ENCODE data around the gene ODAPH. TPM values are rescaled to one million over a fixed set of nuclear protein-coding genes. Genes with fewer than 3 reads are reported as not detected.

Gene ODAPH
- total RNA-seq, 1 experiment from 2014 or later = 0.24 TPM

DNA sequence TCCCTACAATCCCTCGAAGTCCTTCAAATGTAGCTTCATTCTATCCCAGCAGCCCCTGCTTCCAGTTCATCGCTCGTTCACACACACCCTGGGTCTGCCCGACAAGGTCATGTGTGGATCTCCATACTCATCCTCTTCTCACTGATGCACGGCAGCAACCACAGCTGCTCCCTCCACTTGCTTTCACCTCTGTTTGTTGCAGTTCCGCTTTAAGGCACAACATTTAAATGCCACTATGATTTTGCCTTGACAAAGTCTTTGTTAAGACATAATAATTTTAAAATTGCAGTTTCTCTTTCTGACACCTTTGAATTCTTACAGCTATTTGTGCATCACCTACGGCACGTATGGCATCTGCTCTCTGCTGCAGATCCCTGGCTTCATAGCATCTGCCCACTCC is 1.8 kb downstream of the ODAPH start:
- no peaks in the 10 kb centered on the region for H4K20me1 ChIP-seq (ENCODE audit: insufficient read depth)
- no TSS peak for BruUV-seq (replicated peaks)
- no peak overlapping the region for H3K4me2 ChIP-seq
- H3K36me3 ChIP-seq (ENCODE audit: low read depth) = no peaks in the 10 kb centered on the region
- intact Hi-C loops (cut with micrococcal nuclease; ENCODE audit: unreplicated experiment) = loop anchor here (5.0 kb wide), 1 partner anchor 45 kb away; the partner anchor contains the start of genes RCHY1 and THAP6
- H2AFZ ChIP-seq = no peak overlapping the region
- DNase-seq = no peak
- no peaks in the 10 kb centered on the region for H3K27me3 ChIP-seq (ENCODE audit: insufficient read depth, low read depth)
- no peak overlapping the region for H3K4me3 ChIP-seq
- no peaks in the 10 kb centered on the region for H3K9me2 ChIP-seq (ENCODE audit: insufficient read depth)
- H3F3A ChIP-seq (ENCODE audit: insufficient read depth, low read depth) = peaks cover 13% of the 10 kb centered on the region
- H3K79me2 ChIP-seq (ENCODE audit: low read depth) = no peaks in the 10 kb centered on the region
- ChIA-PET POLR2A (ENCODE audit: unreplicated experiment) (no interaction called here), CTCF (no interaction called here)
- H3K27ac ChIP-seq = no peak overlapping the region
- no peaks in the 10 kb centered on the region for H3K9me3 ChIP-seq (ENCODE audit: insufficient read depth, low read depth)
- peaks cover 24% of the 10 kb centered on the region for H3K4me1 ChIP-seq (replicated peaks; ENCODE audit: insufficient read depth)
- TF ChIP-seq EZH2 (IDR thresholded peaks at IDR 0.05; ENCODE audit: low read depth) (no peak), CTCF (conservative IDR thresholded peaks at IDR 0.05) (no peak)

DNA sequence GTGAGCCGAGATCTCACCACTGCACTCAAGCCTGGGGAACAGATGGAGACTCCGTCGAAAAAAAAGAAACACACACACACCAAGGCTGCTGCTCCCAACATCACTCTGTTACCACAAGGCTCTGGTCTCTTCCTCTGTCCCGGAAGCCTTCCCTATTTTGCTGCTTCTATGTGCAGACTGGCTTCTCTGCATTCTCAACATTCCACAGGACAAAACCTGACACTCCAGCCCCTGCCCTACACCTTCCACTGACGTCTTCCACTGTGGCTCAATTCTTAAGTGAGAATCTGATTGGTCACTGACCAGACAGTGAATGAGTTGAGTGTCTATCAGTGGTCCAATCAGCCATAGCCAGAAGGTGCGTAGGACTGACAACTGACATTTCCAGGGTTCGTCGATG is 5.9 kb downstream of the ODAPH start:
- Histone ChIP-seq H3K4me3 (peak overlapping the region; percentile 37; the same call in 1 of the 2 replicates), H3K27me3 (ENCODE audit: insufficient read depth, low read depth) (no peaks in the 10 kb centered on the region), H3K4me2 (peak overlapping the region; percentile 60), H3K9me2 (ENCODE audit: insufficient read depth) (no peaks in the 10 kb centered on the region), H3K4me1 (replicated peaks; ENCODE audit: insufficient read depth) (peaks cover 7% of the 10 kb centered on the region), H3F3A (ENCODE audit: insufficient read depth, low read depth) (no peaks in the 10 kb centered on the region; the same call in 1 of the 2 replicates), H3K36me3 (ENCODE audit: low read depth) (no peaks in the 10 kb centered on the region), H4K20me1 (ENCODE audit: insufficient read depth) (no peaks in the 10 kb centered on the region), H3K27ac (0 out of 2 replicates have a peak overlapping the region, but pooled peaks have one; percentile 26), H2AFZ (peak overlapping the region; percentile 67; the same call in 1 of the 2 replicates), H3K79me2 (ENCODE audit: low read depth) (no peaks in the 10 kb centered on the region), H3K9me3 (ENCODE audit: insufficient read depth, low read depth) (no peaks in the 10 kb centered on the region)
- ChIA-PET CTCF (no interaction called here), POLR2A (ENCODE audit: unreplicated experiment) (interaction anchor here (0.6 kb wide), 1 partner anchor 49 kb away, joined by 4 read pairs; no protein-coding TSS in a partner anchor)
- DNase-seq = peak; percentile 72 to 89
- BruUV-seq (replicated peaks) = no TSS peak
- intact Hi-C loops (cut with micrococcal nuclease; ENCODE audit: unreplicated experiment) = no loop called here
- TF ChIP-seq CTCF (conservative IDR thresholded peaks at IDR 0.05) (no peak), EZH2 (IDR thresholded peaks at IDR 0.05; ENCODE audit: low read depth) (no peak)

GRCh38 chr4:75564023-75564422 is 8.2 kb downstream of the ODAPH start:
- no peak overlapping the region for H3K4me2 ChIP-seq
- POLR2A ChIA-PET (ENCODE audit: unreplicated experiment) = no interaction called here
- H3K9me2 ChIP-seq (ENCODE audit: insufficient read depth) = no peaks in the 10 kb centered on the region
- peaks cover 6% of the 10 kb centered on the region for H3K4me1 ChIP-seq (replicated peaks; ENCODE audit: insufficient read depth)
- H2AFZ ChIP-seq = no peak overlapping the region
- intact Hi-C loops (cut with micrococcal nuclease; ENCODE audit: unreplicated experiment) = no loop called here
- no peak overlapping the region for H3K27ac ChIP-seq
- DNase-seq = no peak
- no peaks in the 10 kb centered on the region for H3K79me2 ChIP-seq (ENCODE audit: low read depth)
- H3K9me3 ChIP-seq (ENCODE audit: insufficient read depth, low read depth) = no peaks in the 10 kb centered on the region
- no peak overlapping the region for H3K4me3 ChIP-seq
- H4K20me1 ChIP-seq (ENCODE audit: insufficient read depth) = no peaks in the 10 kb centered on the region
- BruUV-seq (replicated peaks) = no TSS peak
- TF ChIP-seq EZH2 (IDR thresholded peaks at IDR 0.05; ENCODE audit: low read depth) = no peak
- TF ChIP-seq CTCF (conservative IDR thresholded peaks at IDR 0.05) = no peak
- H3K27me3 ChIP-seq (ENCODE audit: insufficient read depth, low read depth) = no peaks in the 10 kb centered on the region
- H3K36me3 ChIP-seq (ENCODE audit: low read depth) = no peaks in the 10 kb centered on the region
- CTCF ChIA-PET = no interaction called here
- no peaks in the 10 kb centered on the region; the same call in 1 of the 2 replicates for H3F3A ChIP-seq (ENCODE audit: insufficient read depth, low read depth)
